Astrocyte of the cerebellum (primary cell): ENCODE results near the gene MORN2.

Experiments used
- DNase-seq: peaks from one replicate; pipeline ENCODE4 v3.0.0-alpha.2; 2011; ENCODE audit warnings: low read depth
- H3K4me3 ChIP-seq: 2 replicates; pipeline ENCODE4 v1.5.1; 2011; ENCODE audit warnings: mild to moderate bottlenecking, low read depth, low read length, moderate library complexity
- in situ Hi-C: cut with HindIII; loops from 2 replicates; pipeline ENCODE4 v1.10.0; 2017; ENCODE audit warnings: low sequenced_read_pairs
- TF ChIP-seq, protein P1 (sequence below): IDR thresholded peaks from 2 replicates; pipeline ENCODE4 v1.5.1; 2012; ENCODE audit warnings: low read length, low read depth, moderate library complexity, mild to moderate bottlenecking; ENCODE audit errors: missing control alignments

The MORN2 gene

DNA sequence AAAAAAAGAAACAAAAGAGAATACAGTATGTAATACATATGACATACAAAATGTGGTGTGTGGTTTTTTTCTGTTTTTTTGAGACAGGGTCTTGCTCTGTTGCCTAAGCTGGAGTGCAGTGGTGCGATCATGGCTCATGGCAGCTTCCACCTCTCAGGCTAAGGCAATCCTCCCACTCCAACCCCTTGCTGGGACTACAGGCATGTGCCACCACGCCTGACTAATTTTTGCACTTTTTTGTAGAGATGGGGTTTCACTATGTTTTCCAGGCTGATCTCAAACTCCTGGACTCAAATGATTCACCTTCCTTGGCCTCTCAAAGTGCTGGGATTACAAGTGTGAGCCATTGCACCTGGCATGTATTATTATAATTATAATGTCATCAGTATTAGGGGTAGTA is 39.0 kb upstream of the MORN2 start:
- in situ Hi-C loops = no loop called here
- H3K4me3 ChIP-seq = no peak overlapping the region
- DNase-seq = no peak
- TF ChIP-seq, protein P1, sequence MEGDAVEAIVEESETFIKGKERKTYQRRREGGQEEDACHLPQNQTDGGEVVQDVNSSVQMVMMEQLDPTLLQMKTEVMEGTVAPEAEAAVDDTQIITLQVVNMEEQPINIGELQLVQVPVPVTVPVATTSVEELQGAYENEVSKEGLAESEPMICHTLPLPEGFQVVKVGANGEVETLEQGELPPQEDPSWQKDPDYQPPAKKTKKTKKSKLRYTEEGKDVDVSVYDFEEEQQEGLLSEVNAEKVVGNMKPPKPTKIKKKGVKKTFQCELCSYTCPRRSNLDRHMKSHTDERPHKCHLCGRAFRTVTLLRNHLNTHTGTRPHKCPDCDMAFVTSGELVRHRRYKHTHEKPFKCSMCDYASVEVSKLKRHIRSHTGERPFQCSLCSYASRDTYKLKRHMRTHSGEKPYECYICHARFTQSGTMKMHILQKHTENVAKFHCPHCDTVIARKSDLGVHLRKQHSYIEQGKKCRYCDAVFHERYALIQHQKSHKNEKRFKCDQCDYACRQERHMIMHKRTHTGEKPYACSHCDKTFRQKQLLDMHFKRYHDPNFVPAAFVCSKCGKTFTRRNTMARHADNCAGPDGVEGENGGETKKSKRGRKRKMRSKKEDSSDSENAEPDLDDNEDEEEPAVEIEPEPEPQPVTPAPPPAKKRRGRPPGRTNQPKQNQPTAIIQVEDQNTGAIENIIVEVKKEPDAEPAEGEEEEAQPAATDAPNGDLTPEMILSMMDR = no peak

DNA sequence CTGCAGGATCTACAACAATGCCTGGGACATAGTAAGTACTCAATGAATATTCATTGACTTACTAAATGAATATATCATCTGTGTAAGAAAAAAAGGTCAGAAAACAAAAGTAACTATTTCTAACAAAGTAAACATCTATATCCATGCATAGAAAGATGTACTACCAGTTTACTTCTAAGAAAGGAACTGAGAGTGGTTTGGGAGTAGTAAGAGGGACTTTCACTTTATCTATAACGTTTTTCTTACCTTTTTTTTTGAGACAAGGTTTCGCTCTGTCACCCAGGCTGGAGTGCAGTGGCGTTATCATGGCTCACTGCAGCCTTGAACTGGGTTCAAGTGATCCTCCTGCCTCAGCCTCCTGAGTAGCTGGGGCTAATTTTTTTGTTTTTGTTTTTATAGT is 25.7 kb upstream of the MORN2 start:
- in situ Hi-C loops = no loop called here

DNA sequence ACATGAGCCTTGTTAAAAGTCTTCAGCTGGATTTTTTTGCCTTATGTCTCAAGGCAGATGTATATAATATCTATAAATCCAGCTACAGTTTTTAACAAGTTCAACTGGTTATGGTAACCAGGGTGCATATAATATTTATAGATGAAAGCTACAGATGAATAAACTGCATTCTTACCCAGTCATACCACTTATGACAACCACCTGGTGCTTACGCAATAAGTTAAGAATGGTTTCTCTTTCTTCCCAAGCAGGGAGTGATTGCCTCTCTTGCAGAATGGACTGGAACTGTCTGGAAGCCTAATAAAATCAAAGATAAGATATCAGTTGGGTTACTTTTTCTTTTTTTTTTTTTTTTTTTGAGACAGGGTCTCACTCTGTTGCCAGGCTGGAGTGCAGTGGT is 19.6 kb upstream of the MORN2 start:
- TF ChIP-seq, protein P1 = no peak
- in situ Hi-C loops = no loop called here
- no peak overlapping the region for H3K4me3 ChIP-seq
- DNase-seq = no peak

More for the DNA sequence above, 25.7 kb upstream of the MORN2 start:
- no peak overlapping the region for H3K4me3 ChIP-seq
- TF ChIP-seq, protein P1 = no peak
- no peak for DNase-seq

DNA sequence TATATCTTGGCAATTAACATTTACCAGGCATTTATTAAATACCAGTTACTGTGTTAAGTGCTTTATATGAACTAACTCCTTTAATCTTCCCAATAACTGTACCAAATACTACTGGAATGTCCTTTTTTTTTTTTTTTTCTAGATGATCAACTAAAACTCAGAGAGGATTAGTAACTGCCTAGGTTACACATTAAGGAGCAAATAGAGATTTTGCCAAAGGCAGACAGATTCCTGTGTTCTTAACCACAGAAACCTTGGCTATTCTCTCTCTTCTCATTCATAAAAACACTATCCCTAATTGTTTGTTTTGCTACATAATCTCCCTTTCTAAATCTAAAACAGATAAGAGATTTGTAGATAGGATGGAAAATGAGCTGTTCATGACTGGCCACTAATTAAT is 13.3 kb upstream of the MORN2 start:
- in situ Hi-C loops = no loop called here
- no peak for DNase-seq
- TF ChIP-seq, protein P1 = no peak
- H3K4me3 ChIP-seq = no peak overlapping the region

DNA sequence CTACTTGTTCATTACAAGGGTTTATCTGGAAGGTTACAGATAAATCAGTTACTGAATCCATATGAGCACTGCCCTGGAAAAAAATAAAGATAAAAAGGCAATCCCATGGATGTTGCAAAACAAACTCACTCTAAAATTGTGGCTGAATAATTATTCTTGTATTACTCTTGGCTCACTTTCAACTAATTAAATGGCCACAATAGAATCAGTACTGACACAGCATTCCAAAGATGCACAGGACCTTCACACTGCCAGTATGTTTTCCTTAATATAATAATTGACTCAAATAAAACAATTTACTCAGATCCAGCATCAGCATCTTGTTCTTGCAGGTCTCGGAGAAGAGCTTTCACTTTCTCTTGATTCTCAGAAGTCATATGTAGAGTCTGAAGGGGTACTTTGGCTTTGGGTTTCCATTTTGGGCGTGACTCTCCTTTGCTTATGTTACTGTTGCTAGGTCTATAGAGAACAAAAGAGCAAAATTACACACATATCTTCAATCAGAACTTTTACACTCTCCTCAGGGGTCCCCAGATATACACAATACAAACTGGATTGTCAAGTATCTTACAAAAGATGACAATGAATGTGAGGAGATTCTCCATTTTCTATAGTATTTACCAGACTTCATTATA is 12.6 kb upstream of the MORN2 start:
- no peak overlapping the region for H3K4me3 ChIP-seq
- no peak for DNase-seq
- in situ Hi-C loops = no loop called here
- TF ChIP-seq, protein P1 = no peak

DNA sequence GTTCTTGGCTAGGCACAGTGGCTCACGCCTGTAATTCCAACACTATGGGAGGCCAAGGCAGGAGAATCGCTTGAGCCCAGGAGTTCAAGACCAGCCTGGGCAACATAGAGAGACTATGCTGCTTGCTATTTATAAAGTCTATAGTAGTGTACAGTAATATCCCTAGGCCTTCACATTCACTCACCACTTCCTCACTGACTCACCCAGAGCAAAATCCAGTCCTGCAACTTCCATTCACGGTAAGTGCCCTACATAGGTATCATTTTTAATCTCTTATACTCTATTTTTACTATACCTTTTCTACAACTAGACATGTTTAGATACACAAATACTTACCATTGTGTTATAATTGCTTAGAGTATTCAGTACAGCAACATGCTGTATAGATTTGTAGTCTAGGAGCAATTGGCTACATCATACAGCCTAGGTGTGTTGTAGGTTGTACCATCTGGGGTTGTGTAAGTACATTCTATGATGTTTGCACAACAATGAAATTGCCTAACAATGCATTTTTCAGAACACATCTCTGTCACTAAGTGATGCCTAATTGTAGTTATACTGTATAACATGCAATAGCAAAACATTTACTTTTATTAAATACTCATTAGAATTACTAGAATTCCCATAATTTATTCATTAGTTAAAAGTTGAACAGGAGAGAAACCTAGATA is 8.9 kb upstream of the MORN2 start:
- DNase-seq = no peak
- H3K4me3 ChIP-seq = no peak overlapping the region
- TF ChIP-seq, protein P1 = no peak
- in situ Hi-C loops = no loop called here
